ENCODE results near the gene CPB1. TPM values are rescaled to one million over a fixed set of nuclear protein-coding genes. Genes with fewer than 3 reads are reported as not detected.

The CPB1 gene
- total and polyA plus RNA-seq, 4 donors, result 0.20 to 0.75 (median 0.57) TPM; not detected in 1

DNA sequence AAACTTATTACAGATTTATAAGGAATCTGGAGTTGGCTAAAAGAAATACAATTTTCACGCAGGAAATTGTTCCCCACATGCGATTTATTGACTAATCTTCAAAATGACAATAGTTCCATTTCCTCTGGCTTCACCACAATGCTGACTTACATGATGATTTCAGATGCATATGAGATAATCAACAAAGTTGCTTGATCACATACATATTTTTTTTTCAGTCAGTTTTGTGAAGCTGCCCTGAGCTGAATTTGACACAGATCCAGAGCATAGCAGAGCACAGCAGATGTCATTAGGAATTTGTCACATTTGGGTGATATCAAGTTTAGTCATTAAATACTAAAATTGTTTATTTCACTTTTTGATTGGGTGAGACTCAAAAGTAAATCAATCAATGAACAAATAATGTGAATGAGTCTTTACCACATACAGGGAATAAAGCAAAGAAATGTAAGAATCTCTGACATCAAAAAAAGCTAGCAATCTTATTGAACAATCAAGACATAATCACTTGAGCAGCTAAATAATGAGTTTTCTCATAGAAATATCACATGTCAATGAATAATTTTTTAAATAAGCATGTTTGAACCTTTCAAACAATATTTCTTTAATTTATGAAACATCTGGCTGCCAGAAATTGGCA, 18.3 kb downstream of the CPB1 start:
- H3K9ac ChIP-seq (ENCODE audit: low read depth in 1 of 2, low read length in 2 of 2), result no peak overlapping the region
- H3K27me3 ChIP-seq (ENCODE audit: control insufficient read depth in 4 of 4, insufficient read depth in 4 of 4, low read length in 3 of 4), result peaks cover 0 to 2% (median 0%) of the 10 kb centered on the region in 4 donors
- WGBS, result 84% methylated on average over 2 of the region's 2 CpGs
- H3K27ac ChIP-seq (ENCODE audit: low read depth in 1 of 2, low read length in 2 of 2), result no peak overlapping the region
- TF ChIP-seq RXRA (IDR thresholded peaks at IDR 0.05) (no peak), EGR1 (IDR thresholded peaks at IDR 0.05; ENCODE audit: low read depth in 2 of 2) (no peak), FOXA1 (IDR thresholded peaks at IDR 0.05) (no peak), YY1 (IDR thresholded peaks at IDR 0.05) (no peak), SP1 (IDR thresholded peaks at IDR 0.05) (no peak), NR2F2 (IDR thresholded peaks at IDR 0.05) (no peak), JUND (IDR thresholded peaks at IDR 0.05) (no peak), RAD21 (IDR thresholded peaks at IDR 0.05) (no peak), TAF1 (conservative IDR thresholded peaks at IDR 0.05) (no peak), GABPA (IDR thresholded peaks at IDR 0.05 in 1 of 2, conservative IDR thresholded peaks at IDR 0.05 in 1 of 2) (no peak), FOXA2 (IDR thresholded peaks at IDR 0.05) (no peak), HNF4G (IDR thresholded peaks at IDR 0.05) (no peak), HNF4A (conservative IDR thresholded peaks at IDR 0.05) (no peak)
- TF ChIP-seq, protein P1, sequence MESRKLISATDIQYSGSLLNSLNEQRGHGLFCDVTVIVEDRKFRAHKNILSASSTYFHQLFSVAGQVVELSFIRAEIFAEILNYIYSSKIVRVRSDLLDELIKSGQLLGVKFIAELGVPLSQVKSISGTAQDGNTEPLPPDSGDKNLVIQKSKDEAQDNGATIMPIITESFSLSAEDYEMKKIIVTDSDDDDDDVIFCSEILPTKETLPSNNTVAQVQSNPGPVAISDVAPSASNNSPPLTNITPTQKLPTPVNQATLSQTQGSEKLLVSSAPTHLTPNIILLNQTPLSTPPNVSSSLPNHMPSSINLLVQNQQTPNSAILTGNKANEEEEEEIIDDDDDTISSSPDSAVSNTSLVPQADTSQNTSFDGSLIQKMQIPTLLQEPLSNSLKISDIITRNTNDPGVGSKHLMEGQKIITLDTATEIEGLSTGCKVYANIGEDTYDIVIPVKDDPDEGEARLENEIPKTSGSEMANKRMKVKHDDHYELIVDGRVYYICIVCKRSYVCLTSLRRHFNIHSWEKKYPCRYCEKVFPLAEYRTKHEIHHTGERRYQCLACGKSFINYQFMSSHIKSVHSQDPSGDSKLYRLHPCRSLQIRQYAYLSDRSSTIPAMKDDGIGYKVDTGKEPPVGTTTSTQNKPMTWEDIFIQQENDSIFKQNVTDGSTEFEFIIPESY (IDR thresholded peaks at IDR 0.05), result no peak
- TF ChIP-seq, protein P2, sequence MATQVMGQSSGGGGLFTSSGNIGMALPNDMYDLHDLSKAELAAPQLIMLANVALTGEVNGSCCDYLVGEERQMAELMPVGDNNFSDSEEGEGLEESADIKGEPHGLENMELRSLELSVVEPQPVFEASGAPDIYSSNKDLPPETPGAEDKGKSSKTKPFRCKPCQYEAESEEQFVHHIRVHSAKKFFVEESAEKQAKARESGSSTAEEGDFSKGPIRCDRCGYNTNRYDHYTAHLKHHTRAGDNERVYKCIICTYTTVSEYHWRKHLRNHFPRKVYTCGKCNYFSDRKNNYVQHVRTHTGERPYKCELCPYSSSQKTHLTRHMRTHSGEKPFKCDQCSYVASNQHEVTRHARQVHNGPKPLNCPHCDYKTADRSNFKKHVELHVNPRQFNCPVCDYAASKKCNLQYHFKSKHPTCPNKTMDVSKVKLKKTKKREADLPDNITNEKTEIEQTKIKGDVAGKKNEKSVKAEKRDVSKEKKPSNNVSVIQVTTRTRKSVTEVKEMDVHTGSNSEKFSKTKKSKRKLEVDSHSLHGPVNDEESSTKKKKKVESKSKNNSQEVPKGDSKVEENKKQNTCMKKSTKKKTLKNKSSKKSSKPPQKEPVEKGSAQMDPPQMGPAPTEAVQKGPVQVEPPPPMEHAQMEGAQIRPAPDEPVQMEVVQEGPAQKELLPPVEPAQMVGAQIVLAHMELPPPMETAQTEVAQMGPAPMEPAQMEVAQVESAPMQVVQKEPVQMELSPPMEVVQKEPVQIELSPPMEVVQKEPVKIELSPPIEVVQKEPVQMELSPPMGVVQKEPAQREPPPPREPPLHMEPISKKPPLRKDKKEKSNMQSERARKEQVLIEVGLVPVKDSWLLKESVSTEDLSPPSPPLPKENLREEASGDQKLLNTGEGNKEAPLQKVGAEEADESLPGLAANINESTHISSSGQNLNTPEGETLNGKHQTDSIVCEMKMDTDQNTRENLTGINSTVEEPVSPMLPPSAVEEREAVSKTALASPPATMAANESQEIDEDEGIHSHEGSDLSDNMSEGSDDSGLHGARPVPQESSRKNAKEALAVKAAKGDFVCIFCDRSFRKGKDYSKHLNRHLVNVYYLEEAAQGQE (IDR thresholded peaks at IDR 0.05), result no peak
- TF ChIP-seq, protein P3, sequence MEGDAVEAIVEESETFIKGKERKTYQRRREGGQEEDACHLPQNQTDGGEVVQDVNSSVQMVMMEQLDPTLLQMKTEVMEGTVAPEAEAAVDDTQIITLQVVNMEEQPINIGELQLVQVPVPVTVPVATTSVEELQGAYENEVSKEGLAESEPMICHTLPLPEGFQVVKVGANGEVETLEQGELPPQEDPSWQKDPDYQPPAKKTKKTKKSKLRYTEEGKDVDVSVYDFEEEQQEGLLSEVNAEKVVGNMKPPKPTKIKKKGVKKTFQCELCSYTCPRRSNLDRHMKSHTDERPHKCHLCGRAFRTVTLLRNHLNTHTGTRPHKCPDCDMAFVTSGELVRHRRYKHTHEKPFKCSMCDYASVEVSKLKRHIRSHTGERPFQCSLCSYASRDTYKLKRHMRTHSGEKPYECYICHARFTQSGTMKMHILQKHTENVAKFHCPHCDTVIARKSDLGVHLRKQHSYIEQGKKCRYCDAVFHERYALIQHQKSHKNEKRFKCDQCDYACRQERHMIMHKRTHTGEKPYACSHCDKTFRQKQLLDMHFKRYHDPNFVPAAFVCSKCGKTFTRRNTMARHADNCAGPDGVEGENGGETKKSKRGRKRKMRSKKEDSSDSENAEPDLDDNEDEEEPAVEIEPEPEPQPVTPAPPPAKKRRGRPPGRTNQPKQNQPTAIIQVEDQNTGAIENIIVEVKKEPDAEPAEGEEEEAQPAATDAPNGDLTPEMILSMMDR (IDR thresholded peaks at IDR 0.05; ENCODE audit: low read depth, low read length, missing input control), result no peak
- TF ChIP-seq, protein P4, sequence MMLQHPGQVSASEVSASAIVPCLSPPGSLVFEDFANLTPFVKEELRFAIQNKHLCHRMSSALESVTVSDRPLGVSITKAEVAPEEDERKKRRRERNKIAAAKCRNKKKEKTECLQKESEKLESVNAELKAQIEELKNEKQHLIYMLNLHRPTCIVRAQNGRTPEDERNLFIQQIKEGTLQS (IDR thresholded peaks at IDR 0.05), result no peak
- TF ChIP-seq, protein P5, sequence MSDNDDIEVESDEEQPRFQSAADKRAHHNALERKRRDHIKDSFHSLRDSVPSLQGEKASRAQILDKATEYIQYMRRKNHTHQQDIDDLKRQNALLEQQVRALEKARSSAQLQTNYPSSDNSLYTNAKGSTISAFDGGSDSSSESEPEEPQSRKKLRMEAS (IDR thresholded peaks at IDR 0.05), result no peak
- H3K4me3 ChIP-seq (ENCODE audit: low read depth in 1 of 3, low read length in 3 of 3), result no peak overlapping the region
- H3K36me3 ChIP-seq (ENCODE audit: control insufficient read depth in 4 of 4, insufficient read depth in 3 of 4, low read depth in 1 of 4, low read length in 3 of 4), result no peaks in the 10 kb centered on the region
- no peaks in the 10 kb centered on the region for H3K9me3 ChIP-seq (ENCODE audit: control insufficient read depth in 4 of 4, low read length in 3 of 4)
- H3K4me1 ChIP-seq (ENCODE audit: control insufficient read depth in 4 of 4, insufficient read depth in 4 of 4, low read length in 3 of 4), result no peaks in the 10 kb centered on the region
- DNase-seq (ENCODE audit: low spot score), result no peak

All from liver (tissue), 9 donors.